HCT116 (cell line): ENCODE measurements around the gene KCNQ4. TPM values are rescaled to one million over a fixed set of nuclear protein-coding genes. Genes with fewer than 3 reads are reported as not detected.

Source experiments
- ATAC-seq: fragments of 200-7000 bp; cut with Tn5 transposase; 2 replicates; pipeline ENCODE4 v1.9.1; 2020; ENCODE audit warnings: mild to moderate bottlenecking, moderate library complexity
- BruUV-seq: library from RNA; stranded (reverse); fragments of 400-500 nt; replicated peaks from 2 replicates; lab custom pipeline; 2021; lab: Mats Ljungman, UMichigan
- CTCF ChIA-PET: fragments of 300-600 bp; sonication (Branson Sonifier 250); formaldehyde crosslinking; loops from one replicate; lab custom pipeline; 2021; ENCODE audit warnings: antibody characterized with exemption; lab: Charles Lee
- POLR2A ChIA-PET: fragments of 300-600, 350-600 bp; sonication (Branson Sonifier 250); formaldehyde crosslinking; loops from one replicate; lab custom pipeline; 2021; ENCODE audit warnings: antibody characterized with exemption; lab: Charles Lee
- RAD21 ChIA-PET, 2 experiments: fragments of 300-600 bp; sonication (Branson Sonifier 250); formaldehyde crosslinking; loops; one replicate each; lab custom pipeline; 2023; ENCODE audit warnings: low total read pairs in 2 of 2; ENCODE audit not compliant: uncharacterized antibody in 2 of 2, unreplicated experiment in 2 of 2, low non-redundant PET in 1 of 2; lab: Charles Lee
- DNase-seq: peaks from one replicate; pipeline ENCODE4 v3.0.0-alpha.2; 2010; ENCODE audit warnings: low read depth, low spot score
- H2AFZ ChIP-seq: fragments of 200-600 bp; shearing (Covaris generic), sonication (generic); 2 replicates; pipeline ENCODE4 v1.6.1; 2017; ENCODE audit warnings: low read depth, mixed run types, mixed read lengths, antibody characterized with exemption, low read length; ENCODE audit not compliant: poor library complexity, severe bottlenecking
- H3K27ac ChIP-seq: 2 replicates; pipeline ENCODE4 v1.5.1; 2012; ENCODE audit warnings: low read depth, low read length
- H3K27me3 ChIP-seq: fragments of 200-600 bp; sonication (generic); 2 replicates; pipeline ENCODE4 v1.6.1; 2016; ENCODE audit warnings: mixed run types, low read length, mixed read lengths; ENCODE audit not compliant: insufficient read depth
- H3K36me3 ChIP-seq, 2 experiments: fragments of 200-500 bp in 1 of 2; fragments of 200-600 bp in 1 of 2; sonication (Bioruptor generic) in 1 of 2; sonication (generic) in 1 of 2; 2 replicates each; pipeline versions ENCODE4 v1.5.1 to v1.6.1; 2014 to 2016; ENCODE audit warnings: low read length in 2 of 2, inconsistent platforms in 1 of 2, mixed read lengths in 1 of 2, mixed run types in 1 of 2; ENCODE audit not compliant: insufficient read depth in 2 of 2, control insufficient read depth in 1 of 2
- H3K4me1 ChIP-seq, 2 experiments: fragments of 200-600 bp in 1 of 2; sonication (generic) in 1 of 2; 2 replicates each; pipeline versions ENCODE4 v1.5.1 to v1.6.1; 2012 to 2017; ENCODE audit warnings: low read length in 2 of 2, inconsistent platforms in 1 of 2, mild to moderate bottlenecking in 1 of 2, mixed read lengths in 1 of 2, mixed run types in 1 of 2, moderate library complexity in 1 of 2; ENCODE audit not compliant: insufficient read depth in 2 of 2, control insufficient read depth in 1 of 2
- H3K4me2 ChIP-seq: fragments of 200-600 bp; sonication (generic); 2 replicates; pipeline ENCODE4 v1.6.1; 2017; ENCODE audit warnings: mixed run types, low read length, mixed read lengths
- H3K4me3 ChIP-seq, 2 experiments: fragments of 200-600 bp in 1 of 2; sonication (generic) in 1 of 2; replicated peaks in 1 of 2; 2 replicates each; pipeline ENCODE4 v1.5.1; 2011 to 2016; ENCODE audit warnings: low read length in 2 of 2, control low read depth in 1 of 2, low read depth in 1 of 2, mild to moderate bottlenecking in 1 of 2, mixed read lengths in 1 of 2, mixed run types in 1 of 2
- H3K79me2 ChIP-seq: fragments of 200-600 bp; sonication (generic); 2 replicates; pipeline ENCODE4 v1.6.1; 2017; ENCODE audit warnings: mild to moderate bottlenecking, mixed run types, low read length, moderate library complexity, mixed read lengths; ENCODE audit not compliant: insufficient read depth
- H3K9ac ChIP-seq: fragments of 200-600 bp; sonication (generic); 2 replicates; pipeline ENCODE4 v1.6.1; 2016; ENCODE audit warnings: low read length, mixed read lengths
- H3K9me2 ChIP-seq: fragments of 200-600 bp; sonication (generic), shearing (Covaris generic); 2 replicates; pipeline ENCODE4 v1.6.1; 2017; ENCODE audit warnings: mixed run types, mild to moderate bottlenecking, moderate library complexity; ENCODE audit not compliant: insufficient read depth
- H3K9me3 ChIP-seq, 2 experiments: fragments of 200-500 bp in 1 of 2; fragments of 200-600 bp in 1 of 2; sonication (Bioruptor generic) in 1 of 2; sonication (generic) in 1 of 2; 2 replicates each; pipeline ENCODE4 v1.6.1; 2014 to 2017; ENCODE audit warnings: low read length in 2 of 2, mixed read lengths in 2 of 2, inconsistent platforms in 1 of 2, low read depth in 1 of 2, mild to moderate bottlenecking in 1 of 2, mixed run types in 1 of 2, moderate library complexity in 1 of 2; ENCODE audit not compliant: control insufficient read depth in 1 of 2, insufficient read depth in 1 of 2
- H4K20me1 ChIP-seq: fragments of 200-600 bp; sonication (generic), shearing (Covaris generic); 2 replicates; pipeline ENCODE4 v1.6.1; 2017; ENCODE audit warnings: mixed run types, mild to moderate bottlenecking, moderate library complexity; ENCODE audit not compliant: insufficient read depth
- ATF3 ChIP-seq: IDR thresholded peaks from 2 replicates; pipeline ENCODE4 v1.6.1; 2012
- CTCF ChIP-seq, 3 experiments: fragments of 200-600 bp in 1 of 3; sonication (generic) in 1 of 3; IDR thresholded peaks in 2 of 3; conservative IDR thresholded peaks in 1 of 3; 2 replicates each; pipeline ENCODE4 v1.5.1; 2012 to 2017; ENCODE audit warnings: low read depth in 2 of 3, low read length in 2 of 3, antibody characterized with exemption in 1 of 3, borderline replicate concordance in 1 of 3, control low read depth in 1 of 3, mild to moderate bottlenecking in 1 of 3, mixed read lengths in 1 of 3, mixed run types in 1 of 3, moderate library complexity in 1 of 3; ENCODE audit not compliant: insufficient read depth in 1 of 3
- EGR1 ChIP-seq: IDR thresholded peaks from 2 replicates; pipeline ENCODE4 v1.6.1; 2012; ENCODE audit warnings: low read depth
- ELF1 ChIP-seq: IDR thresholded peaks from 2 replicates; pipeline ENCODE4 v1.6.1; 2012; ENCODE audit warnings: low read depth, borderline replicate concordance
- EZH2 ChIP-seq: fragments of 200-600 bp; sonication (generic); IDR thresholded peaks from 2 replicates; pipeline ENCODE4 v1.6.1; 2017; ENCODE audit warnings: antibody characterized with exemption, mixed run types
- EZH2phosphoT487 ChIP-seq: fragments of 200-600 bp; IDR thresholded peaks from 2 replicates; pipeline ENCODE4 v1.6.1; 2018; ENCODE audit warnings: antibody characterized with exemption, borderline replicate concordance
- FOSL1 ChIP-seq: IDR thresholded peaks from 2 replicates; pipeline ENCODE4 v1.6.1; 2012; ENCODE audit warnings: low read depth
- JUND ChIP-seq: IDR thresholded peaks from 2 replicates; pipeline ENCODE4 v1.6.1; 2012
- MAX ChIP-seq: IDR thresholded peaks from 2 replicates; pipeline ENCODE4 v1.6.1; 2012
- POLR2A ChIP-seq: IDR thresholded peaks from 2 replicates; pipeline ENCODE4 v1.7.0; 2011; ENCODE audit warnings: borderline replicate concordance; ENCODE audit not compliant: insufficient read depth, insufficient read length; ENCODE audit errors: extremely low read depth
- POLR2AphosphoS5 ChIP-seq: IDR thresholded peaks from 2 replicates; pipeline ENCODE4 v1.6.1; 2011; ENCODE audit warnings: mild to moderate bottlenecking, low read depth, low read length, moderate library complexity
- RAD21 ChIP-seq: IDR thresholded peaks from 2 replicates; pipeline ENCODE4 v1.6.1; 2012; ENCODE audit warnings: low read depth, mild to moderate bottlenecking
- SIN3A ChIP-seq: IDR thresholded peaks from 2 replicates; pipeline ENCODE4 v1.6.1; 2012; ENCODE audit warnings: low read depth
- SRF ChIP-seq: IDR thresholded peaks from 2 replicates; pipeline ENCODE4 v1.6.1; 2012; ENCODE audit warnings: low read depth
- TCF7L2 ChIP-seq: IDR thresholded peaks from 2 replicates; pipeline ENCODE4 v1.7.0; 2011; ENCODE audit warnings: borderline replicate concordance, inconsistent platforms; ENCODE audit not compliant: insufficient read depth, insufficient read length; ENCODE audit errors: extremely low read depth
- YY1 ChIP-seq: IDR thresholded peaks from 2 replicates; pipeline ENCODE4 v1.6.1; 2011; ENCODE audit warnings: low read length, low read depth, moderate library complexity, mild to moderate bottlenecking; ENCODE audit not compliant: insufficient replicate concordance; ENCODE audit errors: extremely low read depth
- ZNF274 ChIP-seq: fragments of 200-500 bp; sonication (Bioruptor generic); IDR thresholded peaks from 2 replicates; pipeline ENCODE4 v1.6.1; 2014; ENCODE audit warnings: mild to moderate bottlenecking, low read depth, low read length, inconsistent platforms
- intact Hi-C: fragments of 100-400 bp; cut with micrococcal nuclease; formaldehyde crosslinking; loops from 2 replicates; pipeline ENCODE4 v1.10.0; 2022
- total RNA-seq: library from RNA; stranded (reverse); gene quantifications from one replicate; pipeline ENCODE4 v1.2.1, GENCODE V29; 2021; ENCODE audit not compliant: unreplicated experiment

KCNQ4 gene
- total RNA-seq, 1 experiment from 2014 or later, result 4.1 TPM

- H2AFZ ChIP-seq, result no peak overlapping the region
- no TSS peak for BruUV-seq
- H3K9me2 ChIP-seq, result no peaks in the 10 kb centered on the region
- no peaks in the 10 kb centered on the region for H3K79me2 ChIP-seq
- no peak for DNase-seq
- peaks cover 0 to 2% of the 10 kb centered on the region in 2 experiments; a peak in 1 of 4 replicates for H3K9me3 ChIP-seq
- TF ChIP-seq ZNF274 (no peak), SIN3A (no peak), JUND (no peak), POLR2A (no peak), ATF3 (no peak), TCF7L2 (no peak), RAD21 (no peak), CTCF (IDR thresholded peaks at IDR 0.05 in 2 of 3, conservative IDR thresholded peaks at IDR 0.05 in 1 of 3; ENCODE audit: borderline replicate concordance in 1 of 3, insufficient read depth in 1 of 3, low read depth in 2 of 3, low read length in 2 of 3) (no peak), EGR1 (no peak), POLR2AphosphoS5 (no peak), SRF (no peak), EZH2phosphoT487 (no peak), ELF1 (no peak), MAX (no peak), EZH2 (no peak), FOSL1 (no peak), YY1 (no peak)
- RAD21 ChIA-PET, result no interaction called here
- H3K4me2 ChIP-seq, result no peak overlapping the region
- H3K4me3 ChIP-seq, result no peak overlapping the region
- intact Hi-C loops, result no loop called here
- CTCF ChIA-PET, result no interaction called here
- H4K20me1 ChIP-seq, result no peaks in the 10 kb centered on the region
- no peak overlapping the region for H3K27ac ChIP-seq
- H3K4me1 ChIP-seq, result no peaks in the 10 kb centered on the region
- no peak overlapping the region for H3K9ac ChIP-seq
- POLR2A ChIA-PET, result no interaction called here
- no peak for ATAC-seq
- H3K27me3 ChIP-seq, result no peaks in the 10 kb centered on the region
- H3K36me3 ChIP-seq, result no peaks in the 10 kb centered on the region; a peak in 1 of 4 replicates
Measured at GRCh38 chr1:40837601-40838000, 54.0 kb downstream of the KCNQ4 start.
